ENCODE results near the gene RBMS2.

- TF ChIP-seq POLR2AphosphoS5 (IDR thresholded peaks at IDR 0.05; ENCODE audit: insufficient read depth in 1 of 2, low read depth in 1 of 2) (no peak), CTCF (IDR thresholded peaks at IDR 0.05) (no peak)
Measured at GRCh38 chr12:56600753-56601152, 79.1 kb downstream of the RBMS2 start.

All from vagina (tissue), 2 donors.